K562 (cell line): ENCODE data around the gene IBTK. TPM values are rescaled to one million over a fixed set of nuclear protein-coding genes. Genes with fewer than 3 reads are reported as not detected.

Source experiments
- ATAC-seq: fragments of 200-7000 bp; cut with Tn5 transposase; 3 replicates; pipeline ENCODE4 v1.9.1; 2020; ENCODE audit warnings: moderate library complexity
- BruUV-seq: library from RNA; stranded (reverse); fragments of 400-500 nt; replicated peaks from 2 replicates; lab custom pipeline; 2021; lab: Mats Ljungman, UMichigan
- CTCF ChIA-PET: fragments of 300-600 bp; formaldehyde crosslinking; extraction: SDS; loops from one replicate; lab custom pipeline; 2021; ENCODE audit warnings: low intra/inter-chr PET ratio; lab: Yijun Ruan, JAX
- POLR2A ChIA-PET: fragments of 300-600, 350-650 bp; sonication (Branson Sonifier 250); formaldehyde crosslinking; extraction: SDS; loops from one replicate; lab custom pipeline; 2021; ENCODE audit warnings: antibody characterized with exemption, inconsistent platforms; lab: Yijun Ruan, JAX
- DNase-seq, 4 experiments: peaks; one replicate each; pipeline versions ENCODE4 v3.0.0 to v3.0.0-alpha.2; 2011 to 2018; ENCODE audit warnings: low spot score in 3 of 4, mixed read lengths in 3 of 4; ENCODE audit errors: extremely low read depth in 1 of 4
- FAIRE-seq: peaks from 2 replicates; lab custom pipeline; 2011; peaks lifted over from hg19 to GRCh38; lab: Jason Lieb, UNC
- H2AFZ ChIP-seq: 2 replicates; pipeline ENCODE4 v1.6.0; 2011; ENCODE audit warnings: low read depth, low read length, control low read depth, inconsistent platforms
- H3K27ac ChIP-seq: fragments of 200-600 bp; 3 replicates; pipeline ENCODE4 v1.8.0; 2011; ENCODE audit warnings: low read depth, mild to moderate bottlenecking, control low read depth, inconsistent platforms, low read length, moderate library complexity, mixed read lengths; ENCODE audit errors: extremely low read depth
- H3K27me3 ChIP-seq, 2 experiments: fragments of 300-600 bp in 1 of 2; 2 replicates in 1 of 2; 3 replicates in 1 of 2; pipeline versions ENCODE4 v1.6.0 to v1.8.0; 2011; ENCODE audit warnings: inconsistent platforms in 2 of 2, low read length in 2 of 2, mild to moderate bottlenecking in 1 of 2, mixed read lengths in 1 of 2, moderate library complexity in 1 of 2; ENCODE audit not compliant: control insufficient read depth in 2 of 2, insufficient read depth in 2 of 2
- H3K36me3 ChIP-seq: fragments of 300-600 bp; 3 replicates; pipeline ENCODE4 v1.8.0; 2011; ENCODE audit warnings: mild to moderate bottlenecking, low read length, inconsistent platforms; ENCODE audit not compliant: control insufficient read depth, insufficient read depth
- H3K4me1 ChIP-seq, 2 experiments: fragments of 200-600 bp in 1 of 2; replicated peaks in 1 of 2; 2 replicates in 1 of 2; 3 replicates in 1 of 2; pipeline versions ENCODE4 v1.5.1 to v1.8.0; 2011; ENCODE audit warnings: inconsistent platforms in 2 of 2, low read length in 2 of 2, mild to moderate bottlenecking in 1 of 2, mixed read lengths in 1 of 2, moderate library complexity in 1 of 2; ENCODE audit not compliant: control insufficient read depth in 2 of 2, insufficient read depth in 2 of 2
- H3K4me2 ChIP-seq: 2 replicates; pipeline ENCODE4 v1.6.1; 2011; ENCODE audit warnings: low read length, control low read depth, inconsistent platforms, mixed read lengths; ENCODE audit not compliant: insufficient read depth
- H3K4me3 ChIP-seq: fragments of 200-600 bp; sonication (generic), shearing (Covaris generic); 2 replicates; pipeline ENCODE4 v1.5.1; 2016; ENCODE audit warnings: control low read depth, inconsistent platforms
- H3K79me2 ChIP-seq: fragments of 200-600 bp; 3 replicates; pipeline ENCODE4 v1.8.0; 2011; ENCODE audit warnings: low read length, inconsistent platforms; ENCODE audit not compliant: control insufficient read depth, insufficient read depth
- H3K9ac ChIP-seq, 2 experiments: 2 replicates each; pipeline versions ENCODE4 v1.6.0 to v1.6.1; 2011; ENCODE audit warnings: low read depth in 2 of 2, low read length in 2 of 2, control low read depth in 1 of 2, inconsistent platforms in 1 of 2, mild to moderate bottlenecking in 1 of 2, mixed read lengths in 1 of 2; ENCODE audit not compliant: insufficient read depth in 1 of 2
- H3K9me1 ChIP-seq: one replicate; pipeline ENCODE4 v1.6.0; 2011; ENCODE audit warnings: inconsistent platforms, mild to moderate bottlenecking, low read length, moderate library complexity; ENCODE audit not compliant: control insufficient read depth, insufficient read depth
- H3K9me3 ChIP-seq: replicated peaks from 2 replicates; pipeline ENCODE4 v1.5.1; 2011; ENCODE audit warnings: low read depth, low read length, inconsistent platforms; ENCODE audit not compliant: control insufficient read depth, insufficient read depth
- H4K20me1 ChIP-seq: replicated peaks from 2 replicates; pipeline ENCODE4 v1.6.1; 2011; ENCODE audit warnings: low read length, inconsistent platforms, mixed read lengths; ENCODE audit not compliant: control insufficient read depth, insufficient read depth
- ARID3A ChIP-seq: IDR thresholded peaks from 2 replicates; pipeline ENCODE4 v1.6.1; 2012; ENCODE audit warnings: low read depth, low read length, improper control_type of control experiment, borderline replicate concordance
- CTCF ChIP-seq, 3 experiments: IDR thresholded peaks in 2 of 3; conservative IDR thresholded peaks in 1 of 3; 2 replicates each; pipeline ENCODE4 v1.5.1; 2011 to 2012; ENCODE audit warnings: low read length in 3 of 3, mild to moderate bottlenecking in 3 of 3, control low read depth in 2 of 3, improper control_type of control experiment in 1 of 3, inconsistent platforms in 1 of 3, low read depth in 1 of 3, mixed read lengths in 1 of 3, moderate library complexity in 1 of 3; ENCODE audit not compliant: insufficient read depth in 2 of 3
- HOMEZ ChIP-seq: fragments of 250-450 bp; sonication (Bioruptor Pico); IDR thresholded peaks from 2 replicates; pipeline ENCODE4 v1.4.0; 2020; ENCODE audit warnings: mild to moderate bottlenecking, moderate library complexity
- SMARCA4 ChIP-seq: fragments of 450-650 bp; IDR thresholded peaks from 2 replicates; pipeline ENCODE4 v1.6.1; 2016
- SMC3 ChIP-seq: conservative IDR thresholded peaks from 2 replicates; pipeline ENCODE4 v1.6.1; 2011; ENCODE audit warnings: low read depth, low read length, improper control_type of control experiment; ENCODE audit not compliant: insufficient read depth
- ZNF232 ChIP-seq: sonication (generic); formaldehyde crosslinking; IDR thresholded peaks from 2 replicates; pipeline ENCODE4 v1.8.0; 2022; ENCODE audit warnings: mild to moderate bottlenecking, missing genetic modification reagents
- ZNF512 ChIP-seq: IDR thresholded peaks from 2 replicates; pipeline ENCODE4 v1.6.1; 2016; ENCODE audit warnings: missing genetic modification characterization, missing compliant biosample characterization
- ZSCAN29 ChIP-seq: fragments of 450-650 bp; IDR thresholded peaks from 2 replicates; pipeline ENCODE4 v1.6.1; 2017
- WGBS: fragments of 100-300 bp; shearing (Covaris generic); methylation state at CpG from one replicate; pipeline ENCODE4 v1.1.6; 2016; ENCODE audit warnings: low coverage, mixed read lengths; ENCODE audit not compliant: insufficient coverage; ENCODE audit errors: missing lambda C conversion rate; 5-methylcytosine and 5-hydroxymethylcytosine counted together
- in situ Hi-C: fragments of 300-500 bp; cut with MboI; formaldehyde crosslinking; loops from 4 replicates; pipeline ENCODE4 v1.15.0; 2018; ENCODE audit warnings: inconsistent platforms, mixed read lengths
- intact Hi-C: fragments of 100-400 bp; cut with micrococcal nuclease; formaldehyde crosslinking; loops from 2 replicates; pipeline ENCODE4 v1.14.2; 2022
- polyA plus RNA-seq, 8 experiments: library from polyadenylated mRNA; depleted of rRNA in 4 of 8; stranded (reverse) in 5 of 8; unstranded in 3 of 8; fragments of >200 nt; fragmentation: Nextera tagmentation in 2 of 8; fragmentation: Illumina TruSeq in 1 of 8; extraction: Ambion mirVana in 2 of 8; extraction: Trizol in 1 of 8; gene quantifications; 2 replicates each; pipeline versions ENCODE4 v1.2.1 to v1.2.3, GENCODE V29; 2011 to 2014; ENCODE audit warnings: inconsistent platforms in 1 of 8, missing spikeins in 1 of 8
- total RNA-seq, 7 experiments: library from RNA; depleted of rRNA in 6 of 7; stranded (reverse); fragments of >200 nt in 6 of 7; fragmentation: Illumina TruSeq in 2 of 7; extraction: Trizol in 2 of 7; gene quantifications; 2 replicates each; pipeline versions ENCODE4 v1.2.1 to v1.2.3, GENCODE V29; 2011 to 2021; ENCODE audit warnings: low replicate concordance in 1 of 7

The IBTK gene
- total and polyA plus RNA-seq, 9 of the 15 experiments (the other 6 are each of a cell fraction or from before 2014, with no cell fraction given): 13.2 to 36.4 (median 21.8) TPM

GRCh38 chr6:82273295-82273694 is 25.8 kb upstream of the IBTK start (continued):
- TF ChIP-seq HOMEZ (CRISPR knock-in tag): no peak
- TF ChIP-seq SMARCA4: no peak
- no peak for TF ChIP-seq ZSCAN29

GRCh38 chr6:82270881-82271635 is 23.5 kb upstream of the IBTK start:
- no peaks in the 10 kb centered on the region for H3K4me1 ChIP-seq
- H3K4me3 ChIP-seq: no peak overlapping the region
- H3K36me3 ChIP-seq: no peaks in the 10 kb centered on the region
- H3K9me3 ChIP-seq: no peaks in the 10 kb centered on the region
- H3K9me1 ChIP-seq: no peaks in the 10 kb centered on the region
- no peak overlapping the region for H2AFZ ChIP-seq
- no peak overlapping the region for H3K9ac ChIP-seq
- H3K27me3 ChIP-seq: peaks cover 4 to 5% of the 10 kb centered on the region in 2 experiments; a peak in 3 of 5 replicates
- ChIA-PET CTCF (interaction anchor here (0.8 to 1.9 kb wide), 3 partner anchors 317 to 787 kb away, joined by 3 to 17 read pairs (median 7); no protein-coding TSS in a partner anchor), POLR2A (interaction anchor here (1.0 kb wide), 1 partner anchor 13 kb away, joined by 3 read pairs; no protein-coding TSS in a partner anchor)
- no peaks in the 10 kb centered on the region for H3K79me2 ChIP-seq
- H3K27ac ChIP-seq: no peak overlapping the region
- H3K4me2 ChIP-seq: no peak overlapping the region
- H4K20me1 ChIP-seq: no peaks in the 10 kb centered on the region
- intact Hi-C loops: loop anchor here (1.0 to 10.0 kb wide), 5 partner anchors 316 to 1244 kb away; partner anchors contain the start of gene PRSS35
- peak; percentile 71 for ATAC-seq
- DNase-seq: peak; percentile 38 to 44 (median 40)
- WGBS: 22% methylated on average over 6 of the region's 6 CpGs
- in situ Hi-C loops: no loop called here
- BruUV-seq: no TSS peak
- FAIRE-seq: peak; percentile 81
- TF ChIP-seq ZNF512 (tag) (peak; percentile 22; the same call in 1 of the 2 replicates), SMC3 (peak; percentile 43; the same call in 1 of the 2 replicates), ZNF232 (CRISPR knock-in tag) (no peak), CTCF (IDR thresholded peaks at IDR 0.05 in 2 of 3, conservative IDR thresholded peaks at IDR 0.05 in 1 of 3; ENCODE audit: insufficient read depth in 2 of 3, low read depth in 1 of 3, low read length in 3 of 3) (peak in 2 of 3 experiments; percentile 36 to 73; a peak in 4 of 6 replicates), ARID3A (0 out of 2 replicates have a peak, but pooled peaks have one; percentile 32)
